ENCODE measurements around the gene DGKE.

DGKE gene

GRCh38 chr17:56812901-56813388, 21.0 kb upstream of the DGKE start:
- no peak for DNase-seq (ENCODE audit: low read depth in 2 of 3, low spot score in 1 of 3)

DNA sequence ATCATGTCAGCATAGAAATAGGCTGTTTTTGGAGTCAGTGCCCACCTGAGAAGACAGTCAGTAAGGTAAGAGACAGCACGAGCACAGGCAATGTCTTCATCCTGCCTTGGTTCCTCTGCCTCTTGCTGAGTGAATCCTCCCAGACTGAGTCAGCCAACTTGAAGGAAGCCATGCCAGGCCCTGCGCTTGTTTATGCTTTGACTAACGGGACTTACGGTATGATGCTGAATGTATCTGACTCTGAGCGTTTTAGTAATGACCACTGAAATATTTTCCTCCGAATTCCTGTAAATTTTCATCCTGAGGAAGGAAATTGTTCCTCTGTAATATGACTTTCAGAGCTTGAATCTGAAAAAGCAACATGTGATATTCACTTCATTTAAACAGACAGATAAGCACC, 18.2 kb upstream of the DGKE start:
- no peak for DNase-seq (ENCODE audit: low read depth in 2 of 3, low spot score in 1 of 3)

DNA sequence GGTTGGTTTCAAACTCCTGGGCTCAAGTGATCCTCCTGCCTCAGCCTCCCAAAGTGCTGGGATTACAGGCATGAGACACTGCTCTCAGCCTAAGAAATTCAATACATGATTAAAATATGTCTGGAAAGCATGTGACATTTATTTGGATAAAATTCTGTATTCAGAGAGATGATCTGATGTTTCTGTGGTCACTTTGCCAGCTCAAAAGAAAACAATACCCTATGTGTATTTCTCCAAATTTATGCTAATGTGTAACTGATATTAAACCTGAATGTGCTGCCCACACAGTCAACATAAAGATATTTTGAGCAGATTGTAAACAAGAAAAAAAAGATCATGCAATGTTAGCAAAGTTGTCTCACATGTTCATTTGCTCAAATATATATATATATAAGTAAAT, 16.9 kb upstream of the DGKE start:
- no peak for DNase-seq (ENCODE audit: low read depth in 2 of 3, low spot score in 1 of 3)

- DNase-seq (ENCODE audit: low read depth in 2 of 3, low spot score in 1 of 3): no peak
These were observed 14.9 kb upstream of the DGKE start for GRCh38 chr17:56819030-56819429.

DNA sequence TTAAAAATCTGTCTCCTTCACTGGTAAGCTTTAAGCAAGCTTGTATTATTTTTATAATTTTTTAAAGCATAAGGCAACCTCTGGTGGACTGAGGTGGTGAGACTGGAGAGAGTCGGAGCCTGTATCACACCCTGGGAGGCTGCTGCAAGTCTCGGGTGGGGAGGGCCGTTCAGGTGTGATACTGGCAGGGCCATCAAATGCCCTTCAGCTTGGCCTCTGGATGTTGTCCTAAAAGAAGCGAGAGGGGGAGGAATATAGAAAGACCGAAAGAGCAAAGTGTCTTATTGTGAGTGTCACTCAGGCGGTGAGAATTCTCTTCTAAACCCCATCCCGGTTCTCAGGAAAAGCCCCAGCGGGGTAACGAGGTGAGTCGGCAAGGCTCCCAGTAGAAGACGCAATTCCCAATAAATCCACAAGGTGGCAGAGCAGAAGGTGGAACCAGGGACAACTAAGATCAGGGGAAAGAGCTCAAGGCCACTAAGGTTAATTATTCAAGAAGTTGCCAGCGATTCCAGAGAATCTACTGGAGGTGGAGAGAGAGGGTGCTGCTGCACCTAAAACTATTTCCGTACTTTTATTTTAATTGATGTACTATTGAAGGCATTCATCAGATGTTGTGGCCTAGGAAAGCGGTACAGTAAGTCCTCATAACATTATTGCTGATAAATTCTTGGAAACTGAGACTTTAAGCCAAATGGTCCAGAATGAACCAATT, 14.4 kb upstream of the DGKE start:
- peak; percentile 51 to 92 (median 62) for DNase-seq (ENCODE audit: low read depth in 2 of 3, low spot score in 1 of 3)

DNA sequence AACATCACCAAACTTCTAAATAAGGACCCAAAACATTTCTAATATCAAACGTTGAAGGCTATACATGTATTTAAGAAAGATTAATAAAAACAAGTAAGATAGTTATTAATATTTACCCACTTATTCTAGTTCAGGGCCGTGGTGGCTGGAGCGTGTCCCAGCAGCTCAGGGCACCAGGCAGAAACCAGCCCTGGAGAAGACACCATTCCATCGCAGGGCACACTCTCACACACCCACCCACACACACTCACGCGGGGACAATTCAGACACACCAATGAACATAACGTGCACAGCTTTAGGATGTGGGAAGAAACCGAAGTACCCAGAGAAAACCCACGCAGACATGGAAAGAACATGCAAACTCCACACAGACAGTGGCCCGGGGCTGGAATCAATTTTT, 13.7 kb upstream of the DGKE start:
- DNase-seq (ENCODE audit: low read depth in 2 of 3, low spot score in 1 of 3): no peak

DNA sequence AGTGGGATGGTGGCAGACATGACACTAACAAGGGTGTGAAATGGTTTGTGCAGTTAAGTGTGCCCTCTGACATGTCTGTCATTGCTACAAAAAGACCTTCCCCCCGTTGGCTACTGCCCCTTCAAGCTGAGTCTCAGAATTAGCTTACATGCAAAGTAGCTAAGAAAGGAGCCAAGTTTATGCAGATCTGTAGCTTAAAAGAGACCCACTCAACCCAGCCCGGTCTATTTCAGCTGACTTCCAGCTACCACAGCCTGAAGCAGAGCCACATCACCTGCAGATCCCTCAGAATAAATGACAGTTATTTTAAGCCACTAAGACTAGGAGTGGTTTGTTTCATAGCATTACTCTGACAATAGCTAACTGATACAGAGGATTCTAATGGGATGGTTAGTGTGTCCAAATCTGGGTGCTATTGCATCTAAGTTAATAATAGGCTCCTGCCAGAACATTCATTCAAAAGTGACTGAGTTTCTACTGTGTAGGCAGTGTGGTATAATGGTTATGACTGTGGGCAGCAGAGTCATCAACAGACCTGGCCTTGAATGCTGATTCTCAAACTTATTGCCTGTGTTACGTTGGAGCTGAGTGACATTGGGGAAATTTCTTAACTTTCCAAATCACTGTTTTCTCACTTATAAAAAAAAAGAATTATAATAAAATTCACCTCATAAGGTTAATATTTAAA, 12.0 kb upstream of the DGKE start:
- DNase-seq (ENCODE audit: low read depth in 2 of 3, low spot score in 1 of 3): no peak

DNA sequence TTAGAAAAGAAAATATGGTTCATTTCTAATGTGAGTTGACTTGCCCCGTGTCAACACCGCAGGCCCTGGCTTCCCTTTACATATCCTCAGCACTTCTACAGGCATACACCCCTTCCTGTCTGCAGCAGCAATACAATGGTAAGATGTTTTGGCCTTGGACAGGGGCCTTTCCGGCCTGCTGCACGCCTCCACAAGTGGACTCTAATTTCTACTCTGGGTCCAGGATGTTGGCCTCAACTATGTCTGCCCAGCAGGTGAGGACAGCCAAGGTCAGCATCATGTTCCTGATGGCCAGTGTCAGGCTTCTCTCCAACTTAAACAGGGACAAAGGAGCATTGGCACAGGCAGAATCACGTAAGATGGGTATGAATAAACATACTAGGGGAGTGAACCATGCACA, 11.2 kb upstream of the DGKE start:
- no peak for DNase-seq (ENCODE audit: low read depth in 2 of 3, low spot score in 1 of 3)

- DNase-seq (ENCODE audit: low read depth in 2 of 3, low spot score in 1 of 3): no peak
These were observed 10.1 kb upstream of the DGKE start for GRCh38 chr17:56823848-56824247.

DNA sequence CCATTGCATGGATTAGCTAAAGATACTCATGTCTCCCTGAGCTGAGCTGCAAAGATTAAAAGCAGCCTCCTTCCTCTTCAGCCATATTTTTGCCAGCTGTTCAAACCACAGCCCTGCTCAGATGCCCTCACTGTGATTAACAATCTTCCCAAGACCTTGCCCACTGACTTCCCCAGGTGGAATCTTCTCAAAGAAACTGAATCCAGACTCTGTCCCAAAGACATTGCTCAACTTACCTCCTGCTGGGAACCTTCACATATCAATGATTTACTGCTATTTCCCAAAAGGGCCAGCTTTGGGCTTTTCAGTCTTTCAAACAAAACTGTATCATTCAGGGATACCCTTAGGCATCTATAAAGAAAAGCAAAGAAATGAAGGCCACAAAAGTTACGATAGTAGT, 9.4 kb upstream of the DGKE start:
- no peak for DNase-seq (ENCODE audit: low read depth in 2 of 3, low spot score in 1 of 3)

DNA sequence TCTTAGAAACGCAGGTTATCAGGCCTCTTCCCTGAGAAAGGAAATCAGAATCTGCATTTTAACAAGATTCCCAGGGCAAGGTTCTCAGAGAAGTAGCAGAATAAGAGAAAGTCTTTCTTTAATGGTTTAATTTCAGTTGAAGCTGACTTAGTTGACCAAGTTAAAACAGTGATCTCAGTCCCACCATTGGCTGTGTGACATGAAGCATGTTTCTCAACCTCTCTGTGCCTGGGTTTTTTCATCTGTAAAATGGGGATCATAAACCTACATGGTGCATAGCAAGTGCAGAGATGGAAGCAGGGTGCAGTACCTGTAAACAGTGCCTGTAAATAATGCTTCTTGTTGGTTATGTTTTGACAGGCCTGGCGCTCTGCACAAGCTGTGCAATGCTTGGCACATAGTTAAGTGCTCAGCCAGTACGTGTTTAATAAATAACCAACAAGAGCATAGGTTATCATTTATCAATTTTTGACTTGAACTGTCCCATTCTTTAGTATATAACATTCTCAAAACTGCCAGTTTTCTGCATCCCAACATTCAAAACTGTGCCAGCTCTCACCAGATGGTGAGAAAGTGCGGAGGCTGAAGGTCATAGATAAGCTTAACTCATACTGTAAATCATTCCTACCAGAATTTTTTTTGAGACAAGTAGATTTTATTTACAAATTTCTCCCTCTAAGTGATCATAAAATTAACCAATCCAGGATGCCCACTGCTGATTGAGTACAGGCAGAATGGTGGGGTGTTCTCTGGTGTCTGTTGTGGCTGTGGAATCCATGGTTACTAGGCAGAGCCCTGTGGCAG, 7.1 kb upstream of the DGKE start:
- no peak for DNase-seq (ENCODE audit: low read depth in 2 of 3, low spot score in 1 of 3)

DNA sequence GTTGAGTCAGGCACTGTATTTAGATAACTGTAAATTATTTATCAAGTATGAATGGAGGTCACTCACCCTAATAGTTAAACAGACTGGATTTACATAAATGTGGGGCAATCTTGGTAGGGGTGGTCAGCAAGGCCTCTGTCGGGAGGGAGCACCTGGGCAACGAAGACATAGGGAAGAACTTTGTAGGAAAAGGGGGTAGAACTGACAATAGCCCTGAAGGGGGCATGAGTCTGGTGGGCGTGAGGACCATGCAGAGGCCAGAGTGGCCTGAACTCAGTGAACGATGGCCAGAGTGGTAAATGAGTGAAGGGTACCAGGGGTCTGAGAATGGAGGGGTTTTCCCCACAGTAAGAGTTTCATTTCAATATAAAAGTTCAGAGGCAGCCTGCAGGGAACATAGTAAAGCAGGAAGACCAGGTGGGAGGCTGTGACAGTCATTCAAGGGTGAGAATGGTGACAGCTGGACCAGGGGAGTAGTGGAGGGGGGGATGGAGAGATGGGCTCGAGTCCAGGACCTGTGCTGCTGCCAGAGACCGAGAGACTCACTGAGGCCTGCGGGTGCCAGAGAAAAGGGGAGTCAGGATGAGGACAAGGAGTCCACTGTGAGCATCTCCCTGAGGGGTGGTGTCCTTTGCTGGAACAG, 3.1 kb upstream of the DGKE start:
- DNase-seq (ENCODE audit: low read depth in 2 of 3, low spot score in 1 of 3): no peak

GRCh38 chr17:56831369-56832095, 2.4 kb upstream of the DGKE start:
- DNase-seq (ENCODE audit: low read depth in 2 of 3, low spot score in 1 of 3): no peak

DNA sequence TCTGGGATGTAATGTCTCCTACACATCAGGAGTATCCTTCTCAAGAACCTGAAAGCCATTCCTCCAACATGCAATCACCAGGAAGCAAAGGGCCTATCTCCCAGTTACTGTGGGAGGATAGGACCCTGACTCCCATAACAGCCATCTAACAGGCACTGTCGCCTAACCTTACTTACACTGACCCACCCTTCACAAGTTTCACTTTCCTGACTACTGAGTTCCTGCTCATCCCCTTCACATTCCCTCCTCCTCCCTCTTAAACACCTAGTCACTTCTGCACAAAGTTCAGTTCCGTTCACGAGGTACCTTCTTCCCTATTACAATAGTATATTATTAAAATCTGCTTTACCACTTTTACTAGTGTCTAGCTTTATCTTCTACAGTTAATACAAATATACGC, 1.5 kb upstream of the DGKE start:
- DNase-seq (ENCODE audit: low read depth in 2 of 3, low spot score in 1 of 3): no peak

- DNase-seq (ENCODE audit: low read depth in 2 of 3, low spot score in 1 of 3): peak; percentile 27 to 49 (median 41)
These were observed 718 bp upstream of the DGKE start for GRCh38 chr17:56833057-56833808.

DNA sequence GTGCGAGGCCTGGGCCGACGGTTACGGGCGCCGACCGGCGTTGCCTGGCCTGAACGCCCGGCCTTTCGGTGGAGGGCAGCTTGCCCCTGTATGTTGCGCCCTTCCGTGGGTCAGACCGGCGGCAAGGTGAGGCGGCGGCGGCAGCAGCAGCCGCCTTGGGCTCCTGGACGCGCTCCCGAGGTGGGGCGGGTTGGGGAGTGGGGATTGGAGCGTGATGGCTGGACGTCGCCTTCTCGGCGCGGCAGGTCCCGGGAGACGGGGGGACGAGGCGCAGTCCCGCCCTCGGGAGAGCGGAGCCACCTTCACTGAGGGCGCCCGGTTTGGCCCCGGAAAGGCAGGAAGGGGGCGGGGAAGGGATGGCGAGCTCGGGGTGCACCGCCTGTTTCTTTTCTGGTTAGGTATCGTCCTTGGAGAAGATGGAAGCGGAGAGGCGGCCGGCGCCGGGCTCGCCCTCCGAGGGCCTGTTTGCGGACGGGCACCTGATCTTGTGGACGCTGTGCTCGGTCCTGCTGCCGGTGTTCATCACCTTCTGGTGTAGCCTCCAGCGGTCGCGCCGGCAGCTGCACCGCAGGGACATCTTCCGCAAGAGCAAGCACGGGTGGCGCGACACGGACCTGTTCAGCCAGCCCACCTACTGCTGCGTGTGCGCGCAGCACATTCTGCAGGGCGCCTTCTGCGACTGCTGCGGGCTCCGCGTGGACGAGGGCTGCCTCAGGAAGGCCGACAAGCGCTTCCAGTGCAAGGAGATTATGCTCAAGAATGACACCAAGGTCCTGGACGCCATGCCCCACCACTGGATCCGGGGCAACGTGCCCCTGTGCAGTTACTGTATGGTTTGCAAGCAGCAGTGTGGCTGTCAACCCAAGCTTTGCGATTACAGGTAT, 671 bp downstream of the DGKE start:
- peak; percentile 47 to 62 (median 54) for DNase-seq (ENCODE audit: low read depth in 2 of 3, low spot score in 1 of 3)

GRCh38 chr17:56835264-56835585, 1.3 kb downstream of the DGKE start:
- DNase-seq (ENCODE audit: low read depth in 2 of 3, low spot score in 1 of 3): no peak

DNA sequence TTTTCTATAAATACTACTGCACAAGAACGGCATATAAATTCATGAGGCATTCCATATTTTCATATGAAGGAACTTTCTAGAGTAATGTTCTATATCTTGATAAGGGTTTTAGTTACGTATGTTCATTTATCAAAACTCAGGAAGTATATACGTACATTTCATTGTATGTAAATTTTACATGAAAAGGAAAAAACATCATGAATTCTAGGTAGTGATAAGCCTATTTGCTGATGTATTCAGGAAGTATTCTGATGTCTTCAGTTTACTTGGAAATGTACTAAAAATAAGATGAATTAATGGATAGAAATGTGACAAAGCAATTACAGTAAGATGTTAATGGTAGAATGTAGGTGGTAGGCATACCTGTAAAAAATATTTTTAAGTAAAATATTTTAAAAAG, 4.7 kb downstream of the DGKE start:
- no peak for DNase-seq (ENCODE audit: low read depth in 2 of 3, low spot score in 1 of 3)

DNA sequence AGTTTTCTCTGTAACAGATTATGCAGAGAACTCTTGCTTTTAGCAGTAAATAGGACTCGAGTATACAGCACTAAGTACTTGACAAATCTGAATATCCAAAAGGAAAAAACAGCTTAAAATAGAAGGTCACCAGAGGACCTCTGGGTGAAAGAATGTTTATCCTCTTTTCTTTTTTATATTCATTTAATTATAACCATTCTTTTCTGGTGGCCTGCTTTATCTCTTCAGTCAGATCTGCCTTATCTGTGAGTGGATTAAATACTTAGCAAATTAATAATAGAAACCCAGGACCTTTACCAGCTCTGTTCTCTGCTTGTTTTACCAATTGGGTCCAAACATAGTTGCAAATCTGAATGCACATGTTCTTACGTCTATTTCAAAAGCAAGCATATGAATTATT, 8.6 kb downstream of the DGKE start:
- DNase-seq (ENCODE audit: low read depth in 2 of 3, low spot score in 1 of 3): no peak
